RKO (cell line): ENCODE results near the gene MORN5.

Experiments used
- DNase-seq: peaks from one replicate; pipeline ENCODE4 v3.0.0-alpha.2; 2016; ENCODE audit warnings: low spot score

MORN5 gene

DNA sequence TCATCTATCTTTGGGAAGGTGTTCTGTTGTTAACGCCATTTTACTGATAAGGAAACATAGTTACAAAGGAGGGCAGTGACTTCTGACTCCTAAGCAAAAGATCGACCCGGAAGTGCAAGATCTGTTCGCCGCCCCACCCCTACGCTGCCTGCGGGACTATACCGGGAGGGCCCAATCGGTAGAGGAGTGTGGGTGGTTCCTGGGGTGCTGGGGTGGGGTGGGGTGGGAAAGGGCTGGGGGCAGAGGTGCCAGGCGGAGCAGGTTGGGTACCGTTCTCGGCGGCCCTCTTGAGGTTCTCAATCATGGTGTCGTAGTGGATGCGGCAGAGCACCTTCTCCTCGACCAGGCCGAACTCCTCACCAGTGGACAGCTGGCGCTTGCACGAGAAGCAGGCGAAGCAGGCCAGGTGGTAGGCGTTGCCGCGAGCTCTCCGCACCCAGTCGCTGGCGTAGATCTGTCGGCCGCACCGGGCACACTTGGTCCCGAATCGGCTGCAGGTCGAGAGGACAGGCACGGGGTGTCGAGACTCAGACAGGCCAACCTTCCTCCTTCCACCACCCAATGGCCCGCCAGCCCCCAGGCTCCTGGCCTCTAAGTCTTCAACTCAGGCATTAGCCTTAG lies 57.2 kb downstream of the MORN5 start:
- DNase-seq = no peak

- no peak for DNase-seq
Measured at GRCh38 chr9:122217640-122218039, 57.9 kb downstream of the MORN5 start.

DNA sequence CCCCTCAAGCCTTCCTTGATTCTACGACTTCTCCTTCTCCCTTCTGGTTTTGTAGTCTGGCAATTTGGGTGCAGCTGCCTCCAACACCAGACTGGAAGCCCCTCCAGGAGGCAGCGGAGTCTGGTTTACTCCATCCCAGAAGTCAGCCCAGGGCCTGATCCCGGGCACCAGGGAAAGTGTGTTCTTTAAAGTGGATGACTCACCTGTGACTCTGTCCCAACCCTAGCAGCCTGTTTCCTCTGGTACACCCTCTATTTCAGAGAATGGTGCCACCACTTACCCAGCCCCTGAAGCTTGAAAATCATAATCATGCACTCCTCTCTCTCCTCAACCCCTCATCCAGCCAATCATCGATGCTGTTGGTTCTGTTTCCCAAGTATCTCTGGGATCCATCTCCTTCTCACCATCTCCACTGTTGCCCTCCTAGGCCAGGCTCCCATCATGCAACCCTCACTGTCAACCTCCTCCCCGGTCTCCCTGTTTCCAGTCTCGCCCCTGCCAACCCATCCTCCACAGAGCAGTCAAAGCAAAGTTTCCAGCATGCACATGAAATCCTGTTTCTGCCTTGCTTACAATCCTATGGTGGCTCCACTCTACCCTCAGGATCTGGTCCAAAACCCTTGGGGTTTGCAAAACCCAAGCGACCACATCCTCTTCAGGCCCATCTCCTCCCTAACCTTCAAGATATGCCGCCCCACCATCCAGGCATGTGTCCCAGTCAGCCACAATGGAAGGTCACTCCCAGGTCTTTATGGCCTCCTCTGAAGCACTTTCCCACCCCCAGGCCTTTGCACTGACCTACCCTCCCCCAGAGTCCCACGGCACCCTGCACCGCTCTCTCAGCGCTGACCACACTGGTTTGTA lies 58.6 kb downstream of the MORN5 start:
- DNase-seq = peak; percentile 35

DNA sequence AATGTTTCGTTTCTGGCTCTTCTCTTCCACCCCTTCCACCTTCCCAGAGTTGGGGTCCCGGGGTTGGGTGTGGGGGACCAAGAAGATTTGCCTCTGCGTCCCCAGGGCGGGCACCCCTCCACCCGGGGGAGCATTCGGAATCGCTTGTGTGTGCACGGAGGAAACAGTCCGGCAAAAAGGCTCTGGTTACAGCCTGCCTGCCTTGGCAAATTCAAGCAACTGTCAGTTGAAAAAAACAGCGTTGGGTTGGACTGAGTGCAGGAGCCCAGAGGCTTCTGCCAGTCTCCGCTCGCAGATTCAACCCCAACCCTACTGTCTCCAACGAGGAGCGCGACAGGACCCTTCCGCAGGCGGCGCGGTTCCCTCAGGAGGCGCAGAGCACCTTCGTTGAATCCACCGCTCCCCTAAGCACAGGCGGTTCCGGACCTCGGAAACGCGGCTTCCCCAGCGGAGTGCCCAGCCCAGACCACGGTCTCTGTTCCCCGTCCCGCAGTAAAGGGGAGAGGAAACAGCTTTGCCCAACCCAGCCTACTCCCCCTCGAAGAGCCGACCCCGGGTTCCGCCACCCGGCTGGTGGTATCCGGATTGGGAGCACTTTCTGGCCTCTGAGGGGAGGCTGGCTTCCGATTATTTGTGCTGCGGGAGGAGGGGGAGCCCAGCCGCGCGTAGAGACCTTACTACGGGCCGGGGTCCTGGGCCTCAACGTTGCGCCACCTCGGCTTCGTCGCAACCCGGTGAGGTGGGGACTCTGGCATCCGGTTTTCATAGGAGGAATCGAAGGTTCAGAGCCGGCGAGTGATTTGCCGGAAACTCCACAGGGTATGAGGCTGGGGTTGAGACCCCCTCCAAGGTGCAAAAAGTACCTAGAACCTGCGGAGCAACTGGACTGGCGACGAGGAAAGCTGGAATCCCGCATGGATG lies 59.5 kb downstream of the MORN5 start:
- DNase-seq = no peak

DNA sequence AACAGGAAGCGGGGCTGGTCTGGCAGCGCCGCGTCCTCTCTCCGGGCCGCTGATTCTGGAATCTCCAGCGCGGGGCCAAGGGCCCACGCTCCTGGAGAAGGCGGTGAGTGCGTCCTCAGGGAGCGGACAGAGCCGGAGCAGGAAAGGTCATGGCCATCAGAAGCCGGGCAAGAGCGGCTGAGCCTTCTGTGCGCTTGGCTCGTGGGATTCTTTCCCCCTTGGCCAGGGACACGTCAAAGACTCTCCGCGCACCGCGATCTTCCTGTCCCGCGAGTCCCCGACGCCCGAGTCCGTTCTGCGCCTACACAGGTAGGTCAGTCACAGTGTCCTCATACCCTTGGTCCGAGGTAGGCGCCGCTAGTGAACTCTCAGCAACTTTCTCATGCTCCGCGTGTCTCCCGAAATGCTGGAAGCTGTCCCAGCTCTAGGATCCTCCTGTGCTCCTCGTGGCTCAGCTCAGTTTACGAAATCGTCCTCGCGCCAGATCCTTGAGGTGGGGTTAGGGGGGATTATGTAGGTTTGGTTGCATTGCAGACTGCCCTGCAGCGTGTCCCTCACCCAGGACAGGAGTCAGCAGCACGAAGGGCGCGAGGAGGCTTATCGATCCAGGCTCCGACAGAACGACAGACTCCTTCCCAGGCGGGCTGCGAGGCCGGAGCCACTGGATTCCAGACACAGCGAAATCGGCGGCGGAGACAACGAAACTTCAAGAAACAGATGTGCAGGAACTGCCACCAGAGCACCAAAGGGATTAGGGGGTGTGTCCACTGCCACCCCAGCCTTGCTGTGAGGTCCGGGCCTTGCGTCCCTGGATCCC lies 60.4 kb downstream of the MORN5 start:
- DNase-seq = no peak

DNA sequence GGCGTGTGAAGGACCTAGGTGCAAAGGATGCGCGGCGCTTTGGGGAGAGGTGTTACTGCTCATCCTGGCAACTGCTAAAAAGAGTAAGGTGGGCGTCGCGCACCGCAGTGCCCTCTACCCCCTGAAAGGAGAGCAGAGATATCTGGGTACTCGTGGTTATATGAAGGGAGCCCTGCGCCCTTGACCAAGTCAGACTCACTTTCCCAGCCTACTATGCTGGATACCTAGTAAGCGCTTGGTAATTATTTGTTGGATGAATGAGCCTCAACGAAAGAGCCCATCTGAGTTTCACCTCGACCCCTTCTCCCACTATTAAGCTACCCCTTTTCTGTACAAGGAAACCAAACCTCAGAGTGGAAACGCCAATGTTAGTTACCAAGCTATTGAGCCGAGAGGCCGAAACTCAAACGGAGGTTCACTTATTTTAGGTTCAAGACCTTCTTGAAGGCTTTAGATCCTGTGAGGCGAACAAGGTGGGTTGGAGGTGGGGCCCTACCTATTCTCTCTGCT lies 61.0 kb downstream of the MORN5 start:
- DNase-seq = no peak

- no peak for DNase-seq
Measured at GRCh38 chr9:122221183-122221811, 61.6 kb downstream of the MORN5 start.

DNA sequence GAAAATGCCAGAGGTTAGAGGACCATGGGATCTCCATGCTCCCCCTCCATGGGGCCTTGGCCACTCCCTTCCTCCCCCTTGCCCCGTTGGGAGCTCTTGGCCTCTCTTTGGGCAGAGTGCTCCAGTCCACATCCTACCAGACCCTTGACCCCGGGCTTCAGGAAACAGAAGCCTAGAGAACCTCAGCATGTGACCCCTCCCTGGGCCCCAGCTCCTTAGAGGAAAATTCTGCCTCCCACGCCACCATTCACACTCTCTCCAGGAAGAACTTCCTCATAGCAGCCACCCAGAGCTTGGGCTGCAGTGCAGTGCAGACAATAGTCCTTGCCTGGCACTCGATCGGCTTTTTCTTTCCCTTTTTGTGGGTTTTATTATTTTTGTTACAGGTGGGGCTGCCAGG lies 63.1 kb downstream of the MORN5 start:
- DNase-seq = no peak

DNA sequence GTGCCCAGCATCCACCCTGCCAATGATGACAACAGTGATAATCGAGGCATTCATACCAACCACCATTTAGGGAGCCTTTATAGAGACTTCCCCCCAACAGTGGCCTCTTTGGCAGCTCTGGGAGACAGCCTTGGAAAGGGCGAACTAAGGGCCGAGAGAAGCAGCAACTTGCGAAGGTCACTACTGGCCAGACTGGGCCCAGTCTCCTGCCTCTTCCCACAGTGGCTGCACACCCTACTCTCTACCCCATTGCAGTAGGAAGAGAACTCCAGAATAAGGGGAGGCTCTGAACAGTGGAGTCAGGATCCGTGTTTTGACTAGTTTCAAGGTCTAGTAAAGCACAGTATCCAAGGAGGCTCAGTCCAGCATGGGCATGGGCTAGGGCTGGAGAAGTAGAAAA lies 63.7 kb downstream of the MORN5 start:
- no peak for DNase-seq

- no peak for DNase-seq
Measured at GRCh38 chr9:122225312-122226141, 65.8 kb downstream of the MORN5 start.

DNA sequence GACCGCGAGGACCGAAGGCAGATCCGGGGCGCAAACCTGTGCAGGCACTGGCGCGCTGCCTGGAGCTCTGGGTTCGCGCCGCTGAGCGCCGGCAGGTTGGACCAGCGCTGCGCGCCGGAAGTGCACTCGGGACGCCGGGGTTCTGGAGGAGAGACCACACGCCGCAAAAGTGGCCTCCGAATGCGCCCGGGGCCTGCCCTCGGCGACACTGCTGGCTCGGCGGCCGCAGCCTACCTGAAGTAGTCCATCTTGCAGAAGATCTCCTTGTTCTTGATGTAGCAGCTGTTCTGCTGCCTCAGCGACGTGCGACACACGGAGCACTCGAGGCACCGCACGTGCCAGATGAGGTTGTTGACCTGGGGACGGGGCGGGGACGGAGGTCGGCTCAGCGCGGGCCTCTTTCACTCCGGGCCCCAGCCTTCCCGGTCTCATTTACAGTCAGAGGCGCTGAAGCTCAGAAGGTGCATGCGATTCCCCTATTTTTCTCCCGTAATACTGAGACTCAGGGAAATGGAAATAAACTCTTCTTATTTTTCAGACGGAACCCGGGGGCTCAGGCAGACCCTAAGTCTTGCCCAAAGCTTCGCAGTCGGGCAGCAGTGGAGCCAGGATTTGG lies 66.5 kb downstream of the MORN5 start:
- DNase-seq = no peak

DNA sequence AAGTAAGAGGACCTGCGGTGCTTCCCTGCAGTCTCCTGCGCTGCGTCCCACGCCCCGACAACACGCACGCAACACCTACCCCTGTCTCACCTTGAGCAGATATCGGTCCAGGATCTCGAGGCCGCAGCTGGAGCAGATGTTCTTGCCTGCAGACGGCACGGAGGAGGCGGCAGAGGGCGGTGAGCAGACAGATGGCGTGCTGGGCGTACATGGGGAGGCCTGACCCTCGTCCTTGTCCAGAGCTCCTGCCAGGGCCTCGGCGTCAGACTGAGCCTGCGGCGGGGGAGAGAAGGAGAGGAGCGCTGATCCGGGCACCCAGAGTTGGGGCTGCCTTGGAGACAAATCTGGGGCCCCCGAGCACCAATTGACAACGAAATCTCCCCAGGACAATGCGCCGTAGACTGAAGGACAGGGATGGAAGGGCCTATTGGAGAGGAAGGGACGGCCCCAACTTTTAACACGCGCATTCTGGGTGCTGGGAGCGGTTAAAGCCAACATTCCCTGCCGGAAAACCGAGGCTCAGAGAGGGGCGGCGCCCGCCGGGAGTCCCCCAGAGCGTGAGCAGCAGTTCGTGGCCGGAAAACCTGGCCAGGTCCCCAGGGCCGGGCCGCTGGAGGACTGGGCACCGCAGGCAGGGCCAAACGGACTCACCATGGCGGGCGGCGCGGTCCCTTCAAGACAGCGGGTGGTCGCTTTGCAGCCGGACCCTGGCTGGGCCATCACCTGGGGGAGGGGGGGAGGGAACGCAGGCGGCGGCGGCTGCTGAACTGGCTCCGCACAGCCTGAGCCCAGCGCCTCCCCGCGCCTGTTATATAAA lies 67.3 kb downstream of the MORN5 start:
- DNase-seq = no peak

- no peak for DNase-seq
Measured at GRCh38 chr9:122227575-122227900, 67.8 kb downstream of the MORN5 start.

DNA sequence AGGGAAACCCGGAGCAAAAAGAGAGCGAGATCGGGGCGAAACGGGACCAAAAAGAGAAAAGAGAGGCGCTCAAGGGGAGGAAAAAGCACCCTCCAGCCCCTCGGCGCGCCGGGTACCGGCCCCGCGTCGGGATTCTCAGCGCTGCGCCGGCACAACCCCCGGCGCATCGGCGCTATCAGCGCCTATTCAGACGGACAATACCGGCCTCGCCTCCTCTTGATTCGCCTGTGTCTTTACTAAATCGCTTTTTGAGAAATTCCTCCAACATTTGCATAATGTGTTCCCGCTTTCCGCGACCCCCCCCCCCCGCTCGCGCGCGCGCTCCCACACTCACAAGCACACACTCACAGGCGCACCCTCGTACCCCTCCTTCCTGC lies 68.5 kb downstream of the MORN5 start:
- no peak for DNase-seq

DNA sequence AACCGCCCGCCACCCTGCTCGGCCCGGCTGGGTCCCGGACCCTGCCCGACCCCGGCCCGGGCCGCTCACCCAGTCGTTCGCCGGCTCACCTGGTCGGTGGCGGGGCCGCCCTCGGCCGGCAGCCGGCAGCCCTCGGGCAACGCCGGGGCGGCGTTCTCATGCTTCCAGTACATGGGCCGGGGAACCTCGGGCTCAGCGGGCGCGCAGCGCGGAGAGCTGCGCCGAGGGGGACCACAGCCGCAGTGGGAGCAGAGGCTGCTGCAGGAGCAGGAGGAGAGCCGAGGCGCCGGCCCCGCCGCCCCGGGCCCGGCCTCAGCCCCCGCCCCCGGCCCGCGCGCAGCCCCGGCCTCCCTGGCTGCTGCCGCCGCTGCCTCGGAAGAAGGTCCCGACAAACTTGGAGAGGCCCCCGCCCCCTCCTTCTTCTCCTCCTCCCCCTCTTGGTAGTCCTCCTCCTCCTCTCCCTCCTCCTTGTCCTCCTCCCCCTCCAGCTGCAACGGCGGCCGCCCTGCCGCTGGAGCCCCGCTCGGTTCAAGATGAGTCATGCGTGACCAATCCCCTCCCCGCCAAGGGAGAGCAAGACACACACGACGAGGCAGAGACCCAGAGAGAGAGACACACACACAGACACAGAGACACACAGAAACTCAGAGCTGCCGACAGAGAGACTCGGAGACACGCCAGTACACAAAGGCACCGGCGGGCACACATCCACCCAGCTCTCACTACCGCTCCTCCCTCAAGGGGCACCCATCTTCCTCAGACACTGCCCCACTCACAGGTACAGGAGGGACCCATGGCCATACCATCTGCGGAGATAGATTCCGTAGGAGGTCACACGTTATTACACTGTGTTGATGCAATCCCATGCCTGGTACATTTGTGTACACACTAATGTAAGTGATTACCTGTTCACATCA lies 69.1 kb downstream of the MORN5 start, which contains the start of gene LHX6:
LHX6 (minus strand) TSS at position 390 of the 917 bp plus-strand sequence; CDS start at position 173, 217 bp downstream.
- DNase-seq = no peak

DNA sequence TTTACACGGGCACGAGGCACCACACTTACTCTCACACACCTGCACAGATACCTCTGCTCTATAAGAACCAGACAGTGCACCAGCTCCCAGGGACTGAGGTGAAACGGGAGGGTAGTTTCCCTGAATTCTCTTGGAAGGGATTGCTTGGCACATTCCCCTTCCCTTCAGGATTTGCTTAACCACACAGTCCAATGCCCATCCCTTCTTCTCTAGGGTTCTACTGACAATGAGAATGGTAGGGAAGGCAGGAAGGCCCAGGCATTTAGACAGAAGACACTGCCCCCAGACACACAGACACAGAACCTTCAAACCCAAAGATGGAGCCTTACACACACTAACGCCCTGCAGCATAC lies 69.8 kb downstream of the MORN5 start:
- no peak for DNase-seq

- DNase-seq = no peak
Measured at GRCh38 chr9:122232796-122233306, 73.1 kb downstream of the MORN5 start.
